Neural crest cell (in vitro differentiated cells): ENCODE data around the gene TBX6. TPM values are rescaled to one million over a fixed set of nuclear protein-coding genes. Genes with fewer than 3 reads are reported as not detected.
A peak's percentile ranks its signal among the peaks of the same experiment; 100 is the strongest.

ENCODE experiments used
- DNase-seq: peaks from one replicate; pipeline ENCODE4 v3.0.0; 2021; ENCODE audit warnings: low read depth, mixed read lengths, low spot score
- H3K27ac Mint-ChIP-seq: one replicate; pipeline ENCODE4 v1.8.0; 2021; ENCODE audit warnings: mild to moderate bottlenecking, mixed read lengths; ENCODE audit not compliant: unreplicated experiment
- H3K27me3 Mint-ChIP-seq: 2 replicates; pipeline ENCODE4 v1.8.0; 2021; ENCODE audit warnings: low read depth, mild to moderate bottlenecking, mixed read lengths
- H3K36me3 Mint-ChIP-seq: 2 replicates; pipeline ENCODE4 v1.8.0; 2021; ENCODE audit warnings: low read depth, mild to moderate bottlenecking, mixed read lengths
- H3K4me1 Mint-ChIP-seq: 2 replicates; pipeline ENCODE4 v1.8.0; 2021; ENCODE audit warnings: mixed read lengths
- H3K4me3 Mint-ChIP-seq: one replicate; pipeline ENCODE4 v1.8.0; 2021; ENCODE audit warnings: mild to moderate bottlenecking, mixed read lengths
- H3K9me3 Mint-ChIP-seq: 2 replicates; pipeline ENCODE4 v1.8.0; 2021; ENCODE audit warnings: mixed read lengths
- total RNA-seq: library from RNA; stranded (reverse); gene quantifications from 2 replicates; pipeline ENCODE4 v1.2.1, GENCODE V29; 2021
- TF ChIP-seq, protein P1 (sequence below): fragments of 200-600 bp; sonication (generic); conservative IDR thresholded peaks from 2 replicates; pipeline ENCODE4 v1.5.0; 2021; ENCODE audit warnings: antibody characterized with exemption, mild to moderate bottlenecking

The TBX6 gene
- total RNA-seq, 1 donor from 2014 or later = 0.79 TPM

DNA sequence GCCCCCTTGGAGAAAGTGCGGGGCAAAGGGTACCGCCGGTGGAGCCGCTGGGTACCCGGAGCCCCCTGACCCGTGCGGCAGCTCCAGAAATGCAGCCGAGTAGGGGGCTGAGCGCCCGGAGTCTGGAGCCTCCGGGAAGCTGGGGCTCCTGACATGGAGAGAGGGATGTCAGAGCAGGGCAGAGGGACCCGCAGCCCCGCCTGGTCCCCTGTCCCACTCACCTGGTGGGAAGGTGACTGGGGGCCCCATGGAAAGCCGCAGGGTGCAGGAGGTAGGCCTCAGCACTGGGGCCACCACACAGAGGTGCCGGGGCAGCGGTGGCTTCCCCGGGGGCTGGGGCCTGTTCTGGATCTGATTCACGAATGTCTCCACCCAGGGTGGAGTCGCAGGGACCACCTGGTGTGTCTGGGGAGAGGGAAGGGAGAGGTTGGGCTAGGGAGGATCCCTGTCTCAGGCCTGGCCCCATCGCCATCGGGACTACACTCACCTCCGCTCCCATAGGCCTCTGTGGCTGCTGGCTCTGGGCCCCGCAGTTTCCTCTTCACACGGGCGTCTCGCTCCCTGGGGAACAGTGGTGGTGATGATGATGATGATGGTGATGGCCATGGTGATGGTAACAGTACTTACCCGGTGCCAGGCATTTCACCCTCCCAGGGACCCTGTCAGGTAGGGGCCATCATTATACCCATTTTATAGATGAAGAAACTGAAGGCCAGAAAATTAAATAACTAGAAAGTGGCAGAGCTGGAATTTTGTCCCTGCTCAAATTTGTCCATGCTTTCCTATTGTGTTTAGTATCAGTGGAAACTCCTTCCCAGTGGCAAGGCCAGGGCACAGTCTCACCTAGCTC is 5.2 kb downstream of the TBX6 start:
- H3K27me3 Mint-ChIP-seq = peaks cover 2% of the 10 kb centered on the region
- H3K4me3 Mint-ChIP-seq = no peak overlapping the region
- H3K9me3 Mint-ChIP-seq = no peaks in the 10 kb centered on the region
- DNase-seq = no peak
- TF ChIP-seq, protein P1, sequence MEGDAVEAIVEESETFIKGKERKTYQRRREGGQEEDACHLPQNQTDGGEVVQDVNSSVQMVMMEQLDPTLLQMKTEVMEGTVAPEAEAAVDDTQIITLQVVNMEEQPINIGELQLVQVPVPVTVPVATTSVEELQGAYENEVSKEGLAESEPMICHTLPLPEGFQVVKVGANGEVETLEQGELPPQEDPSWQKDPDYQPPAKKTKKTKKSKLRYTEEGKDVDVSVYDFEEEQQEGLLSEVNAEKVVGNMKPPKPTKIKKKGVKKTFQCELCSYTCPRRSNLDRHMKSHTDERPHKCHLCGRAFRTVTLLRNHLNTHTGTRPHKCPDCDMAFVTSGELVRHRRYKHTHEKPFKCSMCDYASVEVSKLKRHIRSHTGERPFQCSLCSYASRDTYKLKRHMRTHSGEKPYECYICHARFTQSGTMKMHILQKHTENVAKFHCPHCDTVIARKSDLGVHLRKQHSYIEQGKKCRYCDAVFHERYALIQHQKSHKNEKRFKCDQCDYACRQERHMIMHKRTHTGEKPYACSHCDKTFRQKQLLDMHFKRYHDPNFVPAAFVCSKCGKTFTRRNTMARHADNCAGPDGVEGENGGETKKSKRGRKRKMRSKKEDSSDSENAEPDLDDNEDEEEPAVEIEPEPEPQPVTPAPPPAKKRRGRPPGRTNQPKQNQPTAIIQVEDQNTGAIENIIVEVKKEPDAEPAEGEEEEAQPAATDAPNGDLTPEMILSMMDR = no peak
- peaks cover 13% of the 10 kb centered on the region for H3K36me3 Mint-ChIP-seq
- no peak overlapping the region for H3K27ac Mint-ChIP-seq
- H3K4me1 Mint-ChIP-seq = peaks cover 6% of the 10 kb centered on the region

DNA sequence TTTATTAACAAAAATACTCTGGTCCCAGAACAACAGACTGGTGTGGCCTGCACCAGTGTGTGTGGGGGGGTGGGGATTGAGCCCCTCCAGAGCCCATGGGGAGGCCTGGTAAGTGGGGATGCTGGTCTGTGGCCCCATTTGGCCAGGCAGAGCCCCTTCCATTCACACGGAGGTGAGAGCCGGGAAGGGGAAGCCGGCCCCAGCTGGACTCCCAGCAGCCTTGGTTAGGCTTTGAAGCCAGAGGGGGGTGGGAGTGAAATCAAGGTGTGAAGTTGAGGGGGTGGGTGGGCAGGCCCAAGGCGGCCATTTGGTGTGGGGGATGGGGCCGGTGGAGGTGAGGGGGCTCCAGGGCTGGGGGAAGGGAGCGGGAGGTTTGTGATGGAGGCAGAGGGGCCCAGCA is 5.9 kb downstream of the TBX6 start:
- Mint-ChIP-seq H3K4me1 (peaks cover 6% of the 10 kb centered on the region), H3K27ac (no peak overlapping the region)
- TF ChIP-seq, protein P1 = no peak

DNA sequence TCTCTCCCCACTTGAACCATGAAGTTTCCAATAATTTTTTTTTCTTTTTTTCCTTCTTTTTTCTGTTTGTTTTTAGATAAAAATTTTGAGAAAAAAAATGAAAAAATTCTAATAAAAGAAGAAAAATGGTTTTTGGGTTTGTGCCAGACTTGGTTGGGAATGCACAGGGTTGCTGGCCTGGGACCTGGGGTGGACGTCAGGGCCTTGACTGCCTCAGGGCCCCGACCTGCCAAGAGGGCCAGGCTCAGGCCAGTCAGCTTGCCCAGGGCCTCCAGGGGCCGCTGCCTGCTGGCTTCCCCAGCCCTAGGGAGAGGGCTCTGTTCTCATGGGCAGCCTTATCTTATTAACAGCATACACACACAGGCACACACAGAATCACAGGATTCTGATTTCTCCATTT is 6.5 kb downstream of the TBX6 start:
- TF ChIP-seq, protein P1 = no peak
- no peak for DNase-seq
- Mint-ChIP-seq H3K36me3 (peaks cover 13% of the 10 kb centered on the region), H3K27me3 (peaks cover 2% of the 10 kb centered on the region), H3K4me3 (no peak overlapping the region), H3K27ac (no peak overlapping the region), H3K9me3 (no peaks in the 10 kb centered on the region), H3K4me1 (peaks cover 3% of the 10 kb centered on the region)

More for the DNA sequence above, 5.9 kb downstream of the TBX6 start:
- Mint-ChIP-seq H3K9me3 (no peaks in the 10 kb centered on the region), H3K4me3 (no peak overlapping the region), H3K36me3 (peaks cover 13% of the 10 kb centered on the region), H3K27me3 (peaks cover 2% of the 10 kb centered on the region)
- no peak for DNase-seq

GRCh38 chr16:30084816-30085159 is 6.9 kb downstream of the TBX6 start:
- H3K27me3 Mint-ChIP-seq = no peaks in the 10 kb centered on the region
- no peak for DNase-seq
- no peak overlapping the region for H3K27ac Mint-ChIP-seq
- no peak overlapping the region for H3K4me3 Mint-ChIP-seq
- no peaks in the 10 kb centered on the region for H3K9me3 Mint-ChIP-seq
- TF ChIP-seq, protein P1 = no peak
- no peaks in the 10 kb centered on the region for H3K4me1 Mint-ChIP-seq
- H3K36me3 Mint-ChIP-seq = peaks cover 13% of the 10 kb centered on the region

DNA sequence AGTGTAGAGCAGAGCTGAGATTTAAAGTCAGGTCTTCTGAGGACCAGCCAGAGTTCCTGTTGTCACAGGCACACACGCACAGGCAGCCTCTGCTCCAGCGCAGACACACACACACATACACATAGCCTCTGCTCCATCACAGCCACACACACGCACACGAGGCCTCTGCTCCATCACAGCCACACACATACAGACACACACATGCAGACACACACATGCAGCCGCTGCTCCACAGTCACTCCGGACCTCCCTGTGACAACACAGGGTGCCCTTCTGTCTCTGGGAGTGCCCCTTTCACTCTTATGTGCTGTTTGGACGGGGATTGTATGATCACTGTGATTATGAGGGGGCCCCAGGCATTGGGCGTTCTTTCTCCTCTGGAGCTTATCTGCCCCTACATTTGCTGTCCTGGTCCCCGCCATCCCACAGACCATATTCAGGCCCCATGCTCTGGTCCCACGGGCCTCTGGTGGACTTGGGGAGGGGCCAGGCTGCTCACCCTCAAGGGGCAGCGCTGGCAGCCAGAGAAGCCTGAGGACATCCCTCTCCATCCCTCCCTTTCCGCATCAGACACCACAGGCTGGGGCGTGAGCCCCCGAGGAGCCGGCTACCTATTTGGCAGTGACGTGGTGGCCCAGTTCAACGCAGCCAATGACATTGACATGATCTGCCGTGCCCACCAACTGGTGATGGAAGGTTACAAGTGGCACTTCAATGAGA is 7.5 kb downstream of the TBX6 start:
- DNase-seq = no peak
- peaks cover 13% of the 10 kb centered on the region for H3K36me3 Mint-ChIP-seq
- no peaks in the 10 kb centered on the region for H3K4me1 Mint-ChIP-seq
- H3K9me3 Mint-ChIP-seq = no peaks in the 10 kb centered on the region
- H3K27me3 Mint-ChIP-seq = no peaks in the 10 kb centered on the region
- H3K4me3 Mint-ChIP-seq = peak overlapping the region; percentile 41
- TF ChIP-seq, protein P1 = no peak
- no peak overlapping the region for H3K27ac Mint-ChIP-seq
